Esophagus squamous epithelium (tissue), 4 donors: ENCODE results near the gene IFNL1.

Experiments used
- POLR2A ChIP-seq, 4 donors: fragments of 450-650 bp; IDR thresholded peaks; one replicate each; pipeline ENCODE4 v1.6.1; 2017; ENCODE audit warnings: antibody characterized with exemption in 4 of 4, mild to moderate bottlenecking in 4 of 4, moderate library complexity in 3 of 4
- TF ChIP-seq, protein P1 (sequence below), 6 experiments: fragments of 450-650 bp in 4 of 6; fragments of 200-600 bp in 2 of 6; sonication (generic) in 2 of 6; IDR thresholded peaks; one replicate each; pipeline ENCODE4 v1.5.1; 2016 to 2019; ENCODE audit warnings: antibody characterized with exemption in 6 of 6, mild to moderate bottlenecking in 4 of 6, moderate library complexity in 4 of 6

DNA sequence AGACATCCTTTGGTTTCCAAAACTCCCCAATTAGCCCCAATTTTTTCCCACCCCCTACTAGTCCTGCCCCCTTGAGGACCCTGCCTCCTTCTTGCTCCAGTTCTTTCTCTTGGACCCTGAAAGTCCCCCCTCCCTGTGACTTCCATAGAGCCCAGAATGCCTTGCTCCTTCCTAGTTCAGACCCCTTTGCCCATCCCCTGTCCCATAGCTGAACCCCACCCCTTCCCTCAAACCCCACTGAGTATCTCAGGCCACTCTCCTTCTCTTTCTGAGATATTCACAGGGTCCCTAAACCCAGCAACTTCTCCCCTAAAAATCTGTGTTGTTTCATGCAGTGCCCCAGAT, 25.6 kb downstream of the IFNL1 start:
- no peak for TF ChIP-seq POLR2A (IDR thresholded peaks at IDR 0.05)
- TF ChIP-seq, protein P1, sequence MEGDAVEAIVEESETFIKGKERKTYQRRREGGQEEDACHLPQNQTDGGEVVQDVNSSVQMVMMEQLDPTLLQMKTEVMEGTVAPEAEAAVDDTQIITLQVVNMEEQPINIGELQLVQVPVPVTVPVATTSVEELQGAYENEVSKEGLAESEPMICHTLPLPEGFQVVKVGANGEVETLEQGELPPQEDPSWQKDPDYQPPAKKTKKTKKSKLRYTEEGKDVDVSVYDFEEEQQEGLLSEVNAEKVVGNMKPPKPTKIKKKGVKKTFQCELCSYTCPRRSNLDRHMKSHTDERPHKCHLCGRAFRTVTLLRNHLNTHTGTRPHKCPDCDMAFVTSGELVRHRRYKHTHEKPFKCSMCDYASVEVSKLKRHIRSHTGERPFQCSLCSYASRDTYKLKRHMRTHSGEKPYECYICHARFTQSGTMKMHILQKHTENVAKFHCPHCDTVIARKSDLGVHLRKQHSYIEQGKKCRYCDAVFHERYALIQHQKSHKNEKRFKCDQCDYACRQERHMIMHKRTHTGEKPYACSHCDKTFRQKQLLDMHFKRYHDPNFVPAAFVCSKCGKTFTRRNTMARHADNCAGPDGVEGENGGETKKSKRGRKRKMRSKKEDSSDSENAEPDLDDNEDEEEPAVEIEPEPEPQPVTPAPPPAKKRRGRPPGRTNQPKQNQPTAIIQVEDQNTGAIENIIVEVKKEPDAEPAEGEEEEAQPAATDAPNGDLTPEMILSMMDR (IDR thresholded peaks at IDR 0.05): no peak
